Glutamatergic neuron (in vitro differentiated cells): ENCODE results near the gene PCDHA1. TPM values are rescaled to one million over a fixed set of nuclear protein-coding genes. Genes with fewer than 3 reads are reported as not detected.

Source experiments
- DNase-seq: peaks from one replicate; pipeline ENCODE4 v3.0.0; 2022
- H3K27ac Mint-ChIP-seq: one replicate; pipeline ENCODE4 v1.8.0; 2020; ENCODE audit warnings: mild to moderate bottlenecking, mixed read lengths, inconsistent platforms; ENCODE audit not compliant: unreplicated experiment
- H3K27me3 Mint-ChIP-seq: one replicate; pipeline ENCODE4 v1.8.0; 2020; ENCODE audit warnings: mild to moderate bottlenecking, moderate library complexity, mixed read lengths, inconsistent platforms; ENCODE audit not compliant: unreplicated experiment
- H3K36me3 Mint-ChIP-seq: one replicate; pipeline ENCODE4 v1.8.0; 2020; ENCODE audit warnings: mild to moderate bottlenecking, mixed read lengths, inconsistent platforms; ENCODE audit not compliant: unreplicated experiment
- H3K4me1 Mint-ChIP-seq: one replicate; pipeline ENCODE4 v1.8.0; 2020; ENCODE audit warnings: mild to moderate bottlenecking, low read depth, mixed read lengths, inconsistent platforms; ENCODE audit not compliant: unreplicated experiment
- H3K4me3 Mint-ChIP-seq: one replicate; pipeline ENCODE4 v1.8.0; 2020; ENCODE audit warnings: mild to moderate bottlenecking, mixed read lengths, inconsistent platforms; ENCODE audit not compliant: unreplicated experiment
- H3K9me3 Mint-ChIP-seq: one replicate; pipeline ENCODE4 v1.8.0; 2020; ENCODE audit warnings: mild to moderate bottlenecking, moderate library complexity, mixed read lengths, inconsistent platforms; ENCODE audit not compliant: unreplicated experiment
- total RNA-seq: library from RNA; stranded (reverse); fragmentation: NEBNext Ultra II Directional; extraction: Animal tissue kit (Norgen Biotek cat#: 25700); gene quantifications from one replicate; pipeline ENCODE4 v1.2.1, GENCODE V29; 2021; ENCODE audit not compliant: unreplicated experiment
- TF ChIP-seq, protein P1 (sequence below): fragments of 200-600 bp; sonication (generic); IDR thresholded peaks from one replicate; pipeline ENCODE4 v1.5.0; 2021; ENCODE audit not compliant: partially characterized antibody, unreplicated experiment

The PCDHA1 gene
- total RNA-seq, 1 donor from 2014 or later, result 0.69 TPM

DNA sequence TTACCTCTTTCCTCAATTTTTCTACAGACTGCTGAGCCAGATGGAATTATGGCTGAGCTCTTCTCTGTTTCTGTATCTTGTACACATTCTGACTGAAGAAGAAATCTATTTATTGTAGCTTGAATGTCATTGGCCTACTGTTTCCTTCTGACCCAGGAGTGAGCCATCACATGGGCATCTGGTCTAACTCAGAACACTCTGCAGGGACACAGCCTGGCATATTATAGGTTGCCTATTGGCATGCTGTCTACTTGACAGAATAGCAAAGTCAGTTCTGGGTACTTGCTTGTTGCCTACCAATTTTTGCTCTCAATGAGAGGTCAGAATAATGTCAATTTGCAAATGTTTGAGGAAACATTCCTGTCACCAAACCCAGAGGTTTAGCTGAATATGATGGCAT, 187.6 kb downstream of the PCDHA1 start:
- H3K9me3 Mint-ChIP-seq, result peaks cover 1% of the 10 kb centered on the region
- H3K36me3 Mint-ChIP-seq, result no peaks in the 10 kb centered on the region
- no peak overlapping the region for H3K4me3 Mint-ChIP-seq
- H3K27ac Mint-ChIP-seq, result no peak overlapping the region
- peaks cover 14% of the 10 kb centered on the region for H3K4me1 Mint-ChIP-seq
- DNase-seq, result no peak
- no peaks in the 10 kb centered on the region for H3K27me3 Mint-ChIP-seq
- TF ChIP-seq, protein P1, sequence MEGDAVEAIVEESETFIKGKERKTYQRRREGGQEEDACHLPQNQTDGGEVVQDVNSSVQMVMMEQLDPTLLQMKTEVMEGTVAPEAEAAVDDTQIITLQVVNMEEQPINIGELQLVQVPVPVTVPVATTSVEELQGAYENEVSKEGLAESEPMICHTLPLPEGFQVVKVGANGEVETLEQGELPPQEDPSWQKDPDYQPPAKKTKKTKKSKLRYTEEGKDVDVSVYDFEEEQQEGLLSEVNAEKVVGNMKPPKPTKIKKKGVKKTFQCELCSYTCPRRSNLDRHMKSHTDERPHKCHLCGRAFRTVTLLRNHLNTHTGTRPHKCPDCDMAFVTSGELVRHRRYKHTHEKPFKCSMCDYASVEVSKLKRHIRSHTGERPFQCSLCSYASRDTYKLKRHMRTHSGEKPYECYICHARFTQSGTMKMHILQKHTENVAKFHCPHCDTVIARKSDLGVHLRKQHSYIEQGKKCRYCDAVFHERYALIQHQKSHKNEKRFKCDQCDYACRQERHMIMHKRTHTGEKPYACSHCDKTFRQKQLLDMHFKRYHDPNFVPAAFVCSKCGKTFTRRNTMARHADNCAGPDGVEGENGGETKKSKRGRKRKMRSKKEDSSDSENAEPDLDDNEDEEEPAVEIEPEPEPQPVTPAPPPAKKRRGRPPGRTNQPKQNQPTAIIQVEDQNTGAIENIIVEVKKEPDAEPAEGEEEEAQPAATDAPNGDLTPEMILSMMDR, result no peak

DNA sequence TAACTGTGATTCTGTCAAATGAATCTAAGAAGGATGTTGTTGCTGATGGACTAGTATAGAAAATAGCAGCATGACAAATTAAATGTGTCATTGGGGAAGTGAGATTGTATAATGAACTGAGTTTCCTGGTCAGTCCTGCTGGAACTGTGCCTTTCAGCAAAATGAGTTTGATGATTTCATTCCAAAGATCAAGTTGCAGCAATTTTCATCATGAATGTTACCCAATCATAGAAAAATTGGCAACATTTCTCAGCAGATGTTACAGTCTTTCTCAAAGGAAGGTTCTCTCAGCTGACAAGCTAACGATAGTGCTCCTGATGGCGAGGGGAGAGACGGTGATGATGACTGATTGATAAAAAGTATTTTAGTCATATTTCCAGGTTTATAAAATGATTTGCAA, 191.1 kb downstream of the PCDHA1 start:
- Mint-ChIP-seq H3K36me3 (no peaks in the 10 kb centered on the region), H3K9me3 (peaks cover 1% of the 10 kb centered on the region), H3K4me1 (peaks cover 19% of the 10 kb centered on the region), H3K27me3 (no peaks in the 10 kb centered on the region), H3K27ac (no peak overlapping the region), H3K4me3 (no peak overlapping the region)
- TF ChIP-seq, protein P1, result no peak
- no peak for DNase-seq

DNA sequence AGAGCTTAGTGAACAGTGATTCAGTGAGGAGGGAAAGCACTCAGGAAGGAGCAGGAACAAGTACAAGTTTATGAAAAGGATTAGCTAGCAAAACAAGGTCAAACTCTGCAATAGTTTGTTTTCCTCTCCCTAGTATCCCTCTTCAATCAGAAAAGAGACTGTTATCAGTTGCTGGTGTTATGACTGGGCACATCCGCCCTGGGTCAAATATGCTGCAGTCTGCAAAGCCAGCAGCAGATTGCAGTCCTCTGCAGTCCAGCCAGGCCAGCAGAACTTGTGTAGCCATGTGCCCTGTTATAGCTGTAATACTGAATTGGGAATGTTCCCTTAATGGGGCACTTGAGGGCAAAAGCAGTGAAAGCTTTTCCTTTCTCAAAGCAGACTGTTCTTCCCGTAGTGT, 192.3 kb downstream of the PCDHA1 start:
- Mint-ChIP-seq H3K27me3 (no peaks in the 10 kb centered on the region), H3K27ac (no peak overlapping the region), H3K4me3 (no peak overlapping the region), H3K36me3 (no peaks in the 10 kb centered on the region), H3K9me3 (peaks cover 1% of the 10 kb centered on the region), H3K4me1 (peaks cover 19% of the 10 kb centered on the region)
- TF ChIP-seq, protein P1, result no peak
- no peak for DNase-seq

DNA sequence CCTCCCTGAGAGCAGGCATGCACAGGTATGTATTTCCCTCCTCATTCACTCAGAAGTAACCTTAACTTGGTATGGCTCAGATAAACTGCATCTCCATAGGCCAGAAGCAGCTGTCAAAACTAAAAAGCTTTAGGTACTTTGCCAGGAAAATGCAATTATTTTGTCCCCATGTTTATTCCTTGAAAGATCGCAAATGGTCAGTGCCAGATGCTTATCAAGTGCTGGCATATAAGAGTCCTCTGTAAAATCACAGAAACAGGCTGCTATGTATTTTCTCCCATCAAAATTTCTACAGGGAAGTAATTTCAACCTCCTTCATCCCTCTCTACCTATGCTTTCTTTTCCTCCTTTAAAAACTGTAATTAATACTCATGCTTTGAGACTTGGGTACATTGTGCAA, 193.0 kb downstream of the PCDHA1 start:
- no peak for DNase-seq
- H3K27me3 Mint-ChIP-seq, result no peaks in the 10 kb centered on the region
- TF ChIP-seq, protein P1, result no peak
- H3K9me3 Mint-ChIP-seq, result peaks cover 1% of the 10 kb centered on the region
- no peak overlapping the region for H3K27ac Mint-ChIP-seq
- H3K4me1 Mint-ChIP-seq, result peaks cover 19% of the 10 kb centered on the region
- H3K4me3 Mint-ChIP-seq, result no peak overlapping the region
- no peaks in the 10 kb centered on the region for H3K36me3 Mint-ChIP-seq

DNA sequence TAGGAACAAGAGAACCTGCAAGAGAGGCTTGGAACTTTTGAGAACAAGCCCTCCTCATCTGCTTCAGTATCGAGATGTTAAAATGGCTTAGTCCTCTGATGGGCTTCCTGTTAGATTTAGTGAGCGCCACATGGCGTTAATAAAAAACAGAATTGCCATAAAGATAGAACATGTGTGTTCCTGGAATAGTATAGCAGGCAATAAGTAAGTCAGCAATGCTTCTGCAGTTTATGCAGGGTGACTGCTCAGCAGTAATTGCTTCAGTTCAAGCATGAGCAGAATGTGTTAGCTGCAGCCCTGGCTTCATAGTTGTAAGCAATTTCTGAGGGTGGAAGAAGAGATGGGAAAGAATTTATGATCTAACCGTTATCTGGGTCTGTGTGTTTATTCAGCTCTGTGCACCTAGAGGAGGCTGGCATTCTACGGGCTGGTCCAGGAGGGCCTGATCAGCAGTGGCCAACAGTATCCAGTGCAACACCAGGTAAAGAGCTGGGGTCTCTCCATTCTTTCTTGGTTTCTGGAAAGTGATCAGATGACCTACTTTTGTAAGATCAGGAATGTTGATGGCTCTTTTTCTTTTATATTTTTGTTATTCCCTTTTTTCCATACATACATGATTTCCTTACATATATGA, 196.3 kb downstream of the PCDHA1 start:
- Mint-ChIP-seq H3K4me1 (peaks cover 26% of the 10 kb centered on the region), H3K4me3 (no peak overlapping the region), H3K9me3 (peaks cover 1% of the 10 kb centered on the region), H3K36me3 (no peaks in the 10 kb centered on the region), H3K27me3 (no peaks in the 10 kb centered on the region), H3K27ac (no peak overlapping the region)
- TF ChIP-seq, protein P1, result no peak
- DNase-seq, result no peak
